Hepatocyte (in vitro differentiated cells): ENCODE measurements around the gene ZNF184. TPM values are rescaled to one million over a fixed set of nuclear protein-coding genes. Genes with fewer than 3 reads are reported as not detected.

Experiments
- DNase-seq: peaks from one replicate; pipeline ENCODE4 v3.0.0-alpha.2; 2016; ENCODE audit warnings: low spot score
- H2AFZ ChIP-seq: fragments of 200-600 bp; sonication (generic); 2 replicates; pipeline ENCODE4 v1.6.0; 2016; ENCODE audit warnings: antibody characterized with exemption, mild to moderate bottlenecking
- H3K27ac ChIP-seq: fragments of 200-600 bp; sonication (generic); 2 replicates; pipeline ENCODE4 v1.5.1; 2016; ENCODE audit warnings: mild to moderate bottlenecking
- H3K27me3 ChIP-seq: fragments of 200-600 bp; sonication (generic); 2 replicates; pipeline ENCODE4 v1.6.1; 2016
- H3K36me3 ChIP-seq: fragments of 200-600 bp; sonication (generic); replicated peaks from 2 replicates; pipeline ENCODE4 v1.5.1; 2016; ENCODE audit warnings: low read depth; ENCODE audit not compliant: insufficient read depth
- H3K4me1 ChIP-seq: fragments of 200-600 bp; sonication (generic); 2 replicates; pipeline ENCODE4 v1.5.1; 2016; ENCODE audit warnings: mild to moderate bottlenecking, moderate library complexity; ENCODE audit not compliant: insufficient read depth
- H3K4me2 ChIP-seq: fragments of 200-600 bp; sonication (generic); 2 replicates; pipeline ENCODE4 v1.6.0; 2016
- H3K4me3 ChIP-seq: fragments of 200-600 bp; sonication (generic); 2 replicates; pipeline ENCODE4 v1.5.1; 2016; ENCODE audit warnings: mild to moderate bottlenecking
- H3K79me2 ChIP-seq: fragments of 200-600 bp; sonication (generic); 2 replicates; pipeline ENCODE4 v1.6.0; 2017; ENCODE audit warnings: mild to moderate bottlenecking
- H3K9me2 ChIP-seq: fragments of 200-600 bp; sonication (generic); replicated peaks from 2 replicates; pipeline ENCODE4 v1.6.0; 2017; ENCODE audit warnings: mild to moderate bottlenecking; ENCODE audit not compliant: insufficient read depth
- H3K9me3 ChIP-seq: fragments of 200-600 bp; sonication (generic); 2 replicates; pipeline ENCODE4 v1.5.1; 2016; ENCODE audit warnings: low read depth, mild to moderate bottlenecking
- H4K20me1 ChIP-seq: fragments of 200-600 bp; sonication (generic); 2 replicates; pipeline ENCODE4 v1.6.0; 2016; ENCODE audit warnings: mild to moderate bottlenecking; ENCODE audit not compliant: insufficient read depth, poor library complexity, severe bottlenecking
- CTCF ChIP-seq: fragments of 200-600 bp; sonication (generic); IDR thresholded peaks from 2 replicates; pipeline ENCODE4 v1.5.1; 2016; ENCODE audit warnings: antibody characterized with exemption, mild to moderate bottlenecking; ENCODE audit not compliant: poor library complexity
- EZH2 ChIP-seq: fragments of 200-600 bp; sonication (generic); IDR thresholded peaks from 2 replicates; pipeline ENCODE4 v1.6.1; 2016; ENCODE audit warnings: antibody characterized with exemption, mild to moderate bottlenecking, borderline replicate concordance
- EZH2phosphoT487 ChIP-seq: fragments of 200-600 bp; sonication (generic); IDR thresholded peaks from one replicate; pipeline ENCODE4 v1.6.1; 2018; ENCODE audit warnings: antibody characterized with exemption, mild to moderate bottlenecking, low read depth, moderate library complexity; ENCODE audit not compliant: unreplicated experiment, severe bottlenecking
- WGBS: methylation state at CpG from one replicate; pipeline ENCODE4 v1.1.6; 2016; ENCODE audit warnings: low lambda C conversion rate; ENCODE audit errors: missing lambda C conversion rate; 5-methylcytosine and 5-hydroxymethylcytosine counted together
- polyA plus RNA-seq: library from polyadenylated mRNA; unstranded; fragments of >200 nt; fragmentation: Nextera tagmentation; extraction: Ambion mirVana; gene quantifications from 2 replicates; pipeline ENCODE4 v1.2.1, GENCODE V29; 2016
- total RNA-seq: library from RNA; depleted of rRNA; stranded (reverse); fragments of >200 nt; gene quantifications from 2 replicates; pipeline ENCODE4 v1.2.3, GENCODE V29; 2014

Gene ZNF184
- total and polyA plus RNA-seq, 2 experiments from 2014 or later, result 5.1 to 12.3 TPM

GRCh38 chr6:27501187-27501586, 28.3 kb upstream of the ZNF184 start:
- Histone ChIP-seq H3K4me2 (no peak overlapping the region), H3K9me3 (no peaks in the 10 kb centered on the region), H3K36me3 (no peaks in the 10 kb centered on the region), H4K20me1 (no peaks in the 10 kb centered on the region), H3K79me2 (no peaks in the 10 kb centered on the region), H3K27ac (no peak overlapping the region), H2AFZ (no peak overlapping the region), H3K4me3 (no peak overlapping the region), H3K4me1 (no peaks in the 10 kb centered on the region), H3K9me2 (no peaks in the 10 kb centered on the region), H3K27me3 (peaks cover 6% of the 10 kb centered on the region)
- no peak for DNase-seq
- no peak for TF ChIP-seq CTCF
- no peak for TF ChIP-seq EZH2phosphoT487
- no peak for TF ChIP-seq EZH2
- WGBS, result 84% methylated on average over 2 of the region's 2 CpGs

GRCh38 chr6:27500177-27500576, 27.3 kb upstream of the ZNF184 start:
- Histone ChIP-seq H2AFZ (no peak overlapping the region), H3K4me3 (no peak overlapping the region), H3K36me3 (no peaks in the 10 kb centered on the region), H3K9me2 (no peaks in the 10 kb centered on the region), H3K79me2 (no peaks in the 10 kb centered on the region), H4K20me1 (no peaks in the 10 kb centered on the region), H3K4me2 (no peak overlapping the region), H3K27me3 (peaks cover 6% of the 10 kb centered on the region), H3K27ac (no peak overlapping the region), H3K9me3 (no peaks in the 10 kb centered on the region), H3K4me1 (no peaks in the 10 kb centered on the region)
- no peak for TF ChIP-seq CTCF
- 38% methylated on average over 2 of the region's 2 CpGs for WGBS
- DNase-seq, result no peak

GRCh38 chr6:27495386-27496135, 22.7 kb upstream of the ZNF184 start:
- H3K27me3 ChIP-seq, result peaks cover 6% of the 10 kb centered on the region
- WGBS, result 2% methylated on average over 34 of the region's 34 CpGs
- peak overlapping the region; percentile 84 for H2AFZ ChIP-seq
- H3K36me3 ChIP-seq, result no peaks in the 10 kb centered on the region
- TF ChIP-seq CTCF (no peak), EZH2 (no peak), EZH2phosphoT487 (no peak)
- H3K9me3 ChIP-seq, result no peaks in the 10 kb centered on the region
- peak overlapping the region; percentile 75 for H3K4me3 ChIP-seq
- H3K4me1 ChIP-seq, result no peaks in the 10 kb centered on the region
- H3K79me2 ChIP-seq, result no peaks in the 10 kb centered on the region
- peak overlapping the region; percentile 54 for H3K27ac ChIP-seq
- no peaks in the 10 kb centered on the region for H4K20me1 ChIP-seq
- peak overlapping the region; percentile 80 for H3K4me2 ChIP-seq
- H3K9me2 ChIP-seq, result no peaks in the 10 kb centered on the region
- peak; percentile 85 for DNase-seq
